A549 (cell line): ENCODE data around the gene CHPT1.

Source experiments
- CBX2 ChIP-seq: fragments of 200-600 bp; sonication (generic); IDR thresholded peaks from 2 replicates; pipeline ENCODE4 v1.6.1; 2016; ENCODE audit warnings: low read depth, mild to moderate bottlenecking, borderline replicate concordance
- CTCF ChIP-seq: fragments of >200 bp; sonication (Bioruptor Twin); formaldehyde crosslinking; IDR thresholded peaks from 3 replicates; pipeline ENCODE4 v1.5.1; 2016
- EP300 ChIP-seq, 2 experiments: fragments of >200 bp; sonication (Bioruptor Twin); formaldehyde crosslinking; IDR thresholded peaks; 2 replicates in 1 of 2; 3 replicates in 1 of 2; pipeline ENCODE4 v1.6.1; 2016 to 2017
- FOSL2 ChIP-seq, 2 experiments: fragments of 450-650 bp in 1 of 2; fragments of >200 bp in 1 of 2; sonication (Bioruptor Twin) in 1 of 2; formaldehyde crosslinking; IDR thresholded peaks; 2 replicates each; pipeline versions ENCODE4 v1.5.0 to v1.6.1; 2016 to 2020; ENCODE audit warnings: mild to moderate bottlenecking in 1 of 2, moderate library complexity in 1 of 2
- HOXB13 ChIP-seq: fragments of 250-450 bp; sonication (Bioruptor Pico); IDR thresholded peaks from 2 replicates; pipeline ENCODE4 v1.5.0; 2020; ENCODE audit warnings: low read depth, mild to moderate bottlenecking, moderate library complexity
- PBX3 ChIP-seq: IDR thresholded peaks from 2 replicates; pipeline ENCODE4 v1.6.1; 2012
- PHF8 ChIP-seq: fragments of 200-600 bp; sonication (generic); IDR thresholded peaks from 2 replicates; pipeline ENCODE4 v1.6.1; 2016; ENCODE audit warnings: low read depth, mild to moderate bottlenecking, antibody characterized with exemption, moderate library complexity, borderline replicate concordance
- RFX5 ChIP-seq: fragments of 450-650 bp; IDR thresholded peaks from 2 replicates; pipeline ENCODE4 v1.7.1; 2014; ENCODE audit warnings: antibody characterized with exemption, mild to moderate bottlenecking, moderate library complexity
- SMC3 ChIP-seq: fragments of >200 bp; sonication (Bioruptor Twin); formaldehyde crosslinking; IDR thresholded peaks from 3 replicates; pipeline ENCODE4 v1.6.1; 2018; ENCODE audit warnings: inconsistent platforms
- USF2 ChIP-seq: fragments of 450-650 bp; IDR thresholded peaks from 2 replicates; pipeline ENCODE4 v1.6.1; 2014; ENCODE audit warnings: antibody characterized with exemption
- ZFP36 ChIP-seq: fragments of 450-650 bp; IDR thresholded peaks from 2 replicates; pipeline ENCODE4 v1.6.1; 2014; ENCODE audit warnings: borderline replicate concordance; ENCODE audit not compliant: partially characterized antibody

- TF ChIP-seq CTCF = no peak
- no peak for TF ChIP-seq EP300 (IDR thresholded peaks at IDR 0.05)
- no peak for TF ChIP-seq HOXB13
- TF ChIP-seq CBX2 = no peak
- no peak for TF ChIP-seq RFX5
- no peak for TF ChIP-seq PBX3
- no peak for TF ChIP-seq PHF8
- TF ChIP-seq FOSL2 (IDR thresholded peaks at IDR 0.05) = no peak
- no peak for TF ChIP-seq FOSL2 (CRISPR knock-in tag; IDR thresholded peaks at IDR 0.05)
- no peak for TF ChIP-seq SMC3
- TF ChIP-seq ZFP36 = no peak
- no peak for TF ChIP-seq USF2
Measured at GRCh38 chr12:101707131-101707782, 9.8 kb downstream of the CHPT1 start.
